ENCODE data around the gene FAM221B. TPM values are rescaled to one million over a fixed set of nuclear protein-coding genes. Genes with fewer than 3 reads are reported as not detected.
A peak's percentile ranks its signal among the peaks of the same experiment; 100 is the strongest.

The FAM221B gene
- total and polyA plus RNA-seq, 9 of the 15 experiments (the other 6 are each of a cell fraction or from before 2014, with no cell fraction given) = 0.01 TPM; not detected in 8

DNA sequence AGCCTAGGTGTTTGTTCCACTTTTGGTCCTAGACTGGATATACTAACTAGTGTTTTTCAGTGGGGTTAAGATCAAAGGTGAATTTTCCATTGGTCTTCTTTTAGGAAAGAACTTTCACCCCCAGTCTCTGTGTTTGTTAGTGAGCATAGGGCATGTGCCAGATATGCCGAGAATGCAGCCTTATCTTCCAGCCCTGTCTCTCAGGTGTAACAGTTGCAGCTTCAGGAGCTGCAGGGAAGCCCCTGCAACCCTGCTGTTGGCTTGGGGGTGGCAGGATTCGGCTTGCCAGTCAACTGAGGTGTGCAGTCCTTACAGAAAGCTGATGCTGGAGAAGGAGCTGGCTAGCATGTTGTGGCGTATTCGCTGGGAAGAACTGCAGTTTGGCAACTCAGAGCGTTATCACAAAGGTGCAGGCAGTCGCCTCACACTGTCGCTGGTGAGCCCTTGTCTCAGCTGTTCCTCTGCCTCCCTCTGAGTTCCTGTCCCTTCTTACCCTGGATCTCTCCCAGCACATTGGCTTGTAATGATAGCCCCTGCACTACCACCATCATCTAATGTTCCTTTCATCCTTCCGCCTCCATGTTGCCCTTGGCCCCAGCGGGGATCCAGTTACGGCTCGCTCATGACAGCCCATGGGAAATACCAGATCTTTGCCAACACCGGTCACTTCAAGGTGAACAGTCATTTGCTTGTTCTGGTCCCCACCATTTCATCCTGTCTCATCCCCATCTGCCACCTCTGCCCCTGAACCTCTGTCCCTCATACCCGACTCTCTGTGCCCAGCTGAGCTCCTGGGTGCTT is 27.0 kb downstream of the FAM221B start (continued):
- TF ChIP-seq, protein P1, sequence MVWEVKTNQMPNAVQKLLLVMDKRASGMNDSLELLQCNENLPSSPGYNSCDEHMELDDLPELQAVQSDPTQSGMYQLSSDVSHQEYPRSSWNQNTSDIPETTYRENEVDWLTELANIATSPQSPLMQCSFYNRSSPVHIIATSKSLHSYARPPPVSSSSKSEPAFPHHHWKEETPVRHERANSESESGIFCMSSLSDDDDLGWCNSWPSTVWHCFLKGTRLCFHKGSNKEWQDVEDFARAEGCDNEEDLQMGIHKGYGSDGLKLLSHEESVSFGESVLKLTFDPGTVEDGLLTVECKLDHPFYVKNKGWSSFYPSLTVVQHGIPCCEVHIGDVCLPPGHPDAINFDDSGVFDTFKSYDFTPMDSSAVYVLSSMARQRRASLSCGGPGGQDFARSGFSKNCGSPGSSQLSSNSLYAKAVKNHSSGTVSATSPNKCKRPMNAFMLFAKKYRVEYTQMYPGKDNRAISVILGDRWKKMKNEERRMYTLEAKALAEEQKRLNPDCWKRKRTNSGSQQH (CRISPR knock-in tag; IDR thresholded peaks at IDR 0.05) = no peak
- TF ChIP-seq, protein P2, sequence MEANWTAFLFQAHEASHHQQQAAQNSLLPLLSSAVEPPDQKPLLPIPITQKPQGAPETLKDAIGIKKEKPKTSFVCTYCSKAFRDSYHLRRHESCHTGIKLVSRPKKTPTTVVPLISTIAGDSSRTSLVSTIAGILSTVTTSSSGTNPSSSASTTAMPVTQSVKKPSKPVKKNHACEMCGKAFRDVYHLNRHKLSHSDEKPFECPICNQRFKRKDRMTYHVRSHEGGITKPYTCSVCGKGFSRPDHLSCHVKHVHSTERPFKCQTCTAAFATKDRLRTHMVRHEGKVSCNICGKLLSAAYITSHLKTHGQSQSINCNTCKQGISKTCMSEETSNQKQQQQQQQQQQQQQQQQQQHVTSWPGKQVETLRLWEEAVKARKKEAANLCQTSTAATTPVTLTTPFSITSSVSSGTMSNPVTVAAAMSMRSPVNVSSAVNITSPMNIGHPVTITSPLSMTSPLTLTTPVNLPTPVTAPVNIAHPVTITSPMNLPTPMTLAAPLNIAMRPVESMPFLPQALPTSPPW (CRISPR knock-in tag; IDR thresholded peaks at IDR 0.05) = no peak
- TF ChIP-seq DPF2 (IDR thresholded peaks at IDR 0.05) (peak; percentile 78), SAFB2 (IDR thresholded peaks at IDR 0.05; ENCODE audit: borderline replicate concordance, low read depth, low read length, severe bottlenecking) (no peak), POLR2AphosphoS5 (IDR thresholded peaks at IDR 0.05; ENCODE audit: control insufficient read depth, insufficient read depth, low read depth, low read length) (peak; percentile 42; the same call in 1 of the 2 replicates), TRIM28 (IDR thresholded peaks at IDR 0.05) (no peak), GATA2 (CRISPR knock-in tag; IDR thresholded peaks at IDR 0.05) (0 out of 2 replicates have a peak, but pooled peaks have one; percentile 40), SMARCB1 (IDR thresholded peaks at IDR 0.05; ENCODE audit: insufficient read length, low read depth) (peak; percentile 70), XRCC4 (IDR thresholded peaks at IDR 0.05; ENCODE audit: extremely low read depth, insufficient read depth, insufficient read length) (no peak), HNRNPK (IDR thresholded peaks at IDR 0.05; ENCODE audit: low read depth, low read length, poor library complexity, severe bottlenecking) (no peak), NFE2 (IDR thresholded peaks at IDR 0.05; ENCODE audit: low read depth) (no peak), ZFP36 (IDR thresholded peaks at IDR 0.05; ENCODE audit: low read depth, low read length, partially characterized antibody) (no peak), ZNF133 (CRISPR knock-in tag; IDR thresholded peaks at IDR 0.05) (no peak), ZNF165 (CRISPR knock-in tag; IDR thresholded peaks at IDR 0.05; ENCODE audit: borderline replicate concordance) (no peak), SMAD3 (CRISPR knock-in tag; conservative IDR thresholded peaks at IDR 0.05) (no peak), SMARCA4 (IDR thresholded peaks at IDR 0.05) (peak; percentile 53; the same call in 1 of the 2 replicates), PYGO2 (tag; IDR thresholded peaks at IDR 0.05) (no peak), ZFP1 (CRISPR knock-in tag; IDR thresholded peaks at IDR 0.05) (no peak), ESRRB (CRISPR knock-in tag; IDR thresholded peaks at IDR 0.05; ENCODE audit: borderline replicate concordance) (no peak)
- TF ChIP-seq, protein P3, sequence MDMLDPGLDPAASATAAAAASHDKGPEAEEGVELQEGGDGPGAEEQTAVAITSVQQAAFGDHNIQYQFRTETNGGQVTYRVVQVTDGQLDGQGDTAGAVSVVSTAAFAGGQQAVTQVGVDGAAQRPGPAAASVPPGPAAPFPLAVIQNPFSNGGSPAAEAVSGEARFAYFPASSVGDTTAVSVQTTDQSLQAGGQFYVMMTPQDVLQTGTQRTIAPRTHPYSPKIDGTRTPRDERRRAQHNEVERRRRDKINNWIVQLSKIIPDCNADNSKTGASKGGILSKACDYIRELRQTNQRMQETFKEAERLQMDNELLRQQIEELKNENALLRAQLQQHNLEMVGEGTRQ (CRISPR knock-in tag; IDR thresholded peaks at IDR 0.05) = no peak
- TF ChIP-seq, protein P4, sequence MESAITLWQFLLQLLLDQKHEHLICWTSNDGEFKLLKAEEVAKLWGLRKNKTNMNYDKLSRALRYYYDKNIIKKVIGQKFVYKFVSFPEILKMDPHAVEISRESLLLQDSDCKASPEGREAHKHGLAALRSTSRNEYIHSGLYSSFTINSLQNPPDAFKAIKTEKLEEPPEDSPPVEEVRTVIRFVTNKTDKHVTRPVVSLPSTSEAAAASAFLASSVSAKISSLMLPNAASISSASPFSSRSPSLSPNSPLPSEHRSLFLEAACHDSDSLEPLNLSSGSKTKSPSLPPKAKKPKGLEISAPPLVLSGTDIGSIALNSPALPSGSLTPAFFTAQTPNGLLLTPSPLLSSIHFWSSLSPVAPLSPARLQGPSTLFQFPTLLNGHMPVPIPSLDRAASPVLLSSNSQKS (CRISPR knock-in tag; IDR thresholded peaks at IDR 0.05) = no peak
- TF ChIP-seq, protein P5, sequence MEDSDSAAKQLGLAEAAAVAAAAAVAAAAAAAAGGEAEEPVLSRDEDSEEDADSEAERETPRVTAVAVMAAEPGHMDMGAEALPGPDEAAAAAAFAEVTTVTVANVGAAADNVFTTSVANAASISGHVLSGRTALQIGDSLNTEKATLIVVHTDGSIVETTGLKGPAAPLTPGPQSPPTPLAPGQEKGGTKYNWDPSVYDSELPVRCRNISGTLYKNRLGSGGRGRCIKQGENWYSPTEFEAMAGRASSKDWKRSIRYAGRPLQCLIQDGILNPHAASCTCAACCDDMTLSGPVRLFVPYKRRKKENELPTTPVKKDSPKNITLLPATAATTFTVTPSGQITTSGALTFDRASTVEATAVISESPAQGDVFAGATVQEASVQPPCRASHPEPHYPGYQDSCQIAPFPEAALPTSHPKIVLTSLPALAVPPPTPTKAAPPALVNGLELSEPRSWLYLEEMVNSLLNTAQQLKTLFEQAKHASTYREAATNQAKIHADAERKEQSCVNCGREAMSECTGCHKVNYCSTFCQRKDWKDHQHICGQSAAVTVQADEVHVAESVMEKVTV (CRISPR knock-in tag; IDR thresholded peaks at IDR 0.05) = no peak

Measured in K562 (cell line).